Activated naive CD8-positive, alpha-beta T cell treated with anti-CD3 and anti-CD28 coated beads, Interleukin-2, amount 10 ng/mL, durations not matched to agents 7 days and 5 days (primary cell): ENCODE data around the gene TDG. TPM values are rescaled to one million over a fixed set of nuclear protein-coding genes. Genes with fewer than 3 reads are reported as not detected.

Source experiments
- ATAC-seq: fragments of 150-1000 bp; cut with Tn5 transposase; one replicate; pipeline ENCODE4 v1.10.0; 2021; ENCODE audit warnings: low read depth, moderate library complexity
- POLR2A ChIA-PET: fragments of 350-600 bp; sonication (Branson Sonifier 250); formaldehyde crosslinking; loops from one replicate; lab custom pipeline; 2021; ENCODE audit warnings: antibody characterized with exemption; lab: Charles Lee
- DNase-seq: peaks from one replicate; pipeline ENCODE4 v3.0.0; 2021
- H3K27ac Mint-ChIP-seq: one replicate; pipeline ENCODE4 v1.8.0; 2022; ENCODE audit warnings: mild to moderate bottlenecking, mixed read lengths
- H3K27me3 Mint-ChIP-seq: one replicate; pipeline ENCODE4 v1.8.0; 2022; ENCODE audit warnings: mild to moderate bottlenecking, moderate library complexity, mixed read lengths
- H3K36me3 Mint-ChIP-seq: one replicate; pipeline ENCODE4 v1.8.0; 2021; ENCODE audit warnings: mild to moderate bottlenecking, mixed read lengths
- H3K4me1 Mint-ChIP-seq: one replicate; pipeline ENCODE4 v1.8.0; 2021; ENCODE audit warnings: mixed read lengths
- H3K4me3 Mint-ChIP-seq: one replicate; pipeline ENCODE4 v1.8.0; 2022; ENCODE audit warnings: mild to moderate bottlenecking, moderate library complexity, mixed read lengths
- H3K9me3 Mint-ChIP-seq: one replicate; pipeline ENCODE4 v1.8.0; 2021; ENCODE audit warnings: mixed read lengths
- total RNA-seq, 2 experiments: library from RNA; stranded (reverse); gene quantifications; one replicate each; pipeline ENCODE4 v1.2.3, GENCODE V29; 2021

The TDG gene
- total RNA-seq, 2 experiments from 2014 or later: 32.5 to 37.6 TPM

GRCh38 chr12:103947871-103948555 is 17.7 kb upstream of the TDG start:
- DNase-seq (no peak), ATAC-seq (no peak)
- Mint-ChIP-seq H3K27me3 (no peaks in the 10 kb centered on the region), H3K4me3 (no peak overlapping the region), H3K36me3 (peaks cover 36% of the 10 kb centered on the region), H3K4me1 (peaks cover 33% of the 10 kb centered on the region), H3K27ac (no peak overlapping the region), H3K9me3 (no peaks in the 10 kb centered on the region)
- POLR2A ChIA-PET: interaction anchor here (0.8 to 1.6 kb wide), 3 partner anchors 9 to 19 kb away, joined by 3 to 6 read pairs (median 6); a partner anchor contains a TSS

GRCh38 chr12:103948746-103949406 is 16.8 kb upstream of the TDG start:
- peak overlapping the region; percentile 26 for H3K27ac Mint-ChIP-seq
- POLR2A ChIA-PET: interaction anchor here (0.7 to 1.3 kb wide), 5 partner anchors 8 to 20 kb away, joined by 3 to 11 read pairs (median 4); partner anchors contain the start of genes HSP90B1 and TDG
- no peaks in the 10 kb centered on the region for H3K9me3 Mint-ChIP-seq
- ATAC-seq (peak; percentile 29), DNase-seq (no peak)
- H3K4me3 Mint-ChIP-seq: peak overlapping the region; percentile 6
- peaks cover 36% of the 10 kb centered on the region for H3K36me3 Mint-ChIP-seq
- peaks cover 34% of the 10 kb centered on the region for H3K4me1 Mint-ChIP-seq
- no peaks in the 10 kb centered on the region for H3K27me3 Mint-ChIP-seq

GRCh38 chr12:103952497-103952896 is 13.2 kb upstream of the TDG start:
- POLR2A ChIA-PET: interaction anchor here (1.1 to 5.9 kb wide), 3 partner anchors 13 to 23 kb away, joined by 3 to 104 read pairs (median 7); partner anchors contain the start of genes HSP90B1 and TDG
- H3K4me1 Mint-ChIP-seq: peaks cover 41% of the 10 kb centered on the region
- H3K27ac Mint-ChIP-seq: peak overlapping the region; percentile 78
- no peaks in the 10 kb centered on the region for H3K9me3 Mint-ChIP-seq
- peaks cover 29% of the 10 kb centered on the region for H3K36me3 Mint-ChIP-seq
- H3K4me3 Mint-ChIP-seq: peak overlapping the region; percentile 18
- DNase-seq (no peak), ATAC-seq (no peak)
- H3K27me3 Mint-ChIP-seq: no peaks in the 10 kb centered on the region

GRCh38 chr12:103955811-103956508 is 9.7 kb upstream of the TDG start:
- H3K27ac Mint-ChIP-seq: peak overlapping the region; percentile 97
- no peaks in the 10 kb centered on the region for H3K9me3 Mint-ChIP-seq
- H3K27me3 Mint-ChIP-seq: no peaks in the 10 kb centered on the region
- POLR2A ChIA-PET: interaction anchor here (0.6 to 5.9 kb wide), 6 partner anchors 8 to 182 kb away, joined by 3 to 104 read pairs (median 6); partner anchors contain the start of genes HCFC2, HSP90B1, NFYB and TDG
- no peak for ATAC-seq
- peak overlapping the region; percentile 99 for H3K4me3 Mint-ChIP-seq
- peaks cover 16% of the 10 kb centered on the region for H3K36me3 Mint-ChIP-seq
- H3K4me1 Mint-ChIP-seq: peaks cover 26% of the 10 kb centered on the region
- DNase-seq: no peak

- Mint-ChIP-seq H3K4me3 (peak overlapping the region; percentile 99), H3K4me1 (peaks cover 26% of the 10 kb centered on the region), H3K9me3 (no peaks in the 10 kb centered on the region), H3K36me3 (peaks cover 16% of the 10 kb centered on the region), H3K27ac (peak overlapping the region; percentile 97), H3K27me3 (no peaks in the 10 kb centered on the region)
- POLR2A ChIA-PET: interaction anchor here (0.6 to 5.9 kb wide), 8 partner anchors 8 to 1375 kb away, joined by 3 to 104 read pairs (median 6); partner anchors contain the start of genes HCFC2, HSP90B1, NFYB and TDG
- ATAC-seq (no peak), DNase-seq (no peak)
Observed at GRCh38 chr12:103956509-103957027, 9.1 kb upstream of the TDG start.

- peak overlapping the region; percentile 97 for H3K27ac Mint-ChIP-seq
- POLR2A ChIA-PET: interaction anchor here (1.6 to 5.9 kb wide), 3 partner anchors 8 to 28 kb away, joined by 6 to 104 read pairs (median 41); partner anchors contain the start of genes HSP90B1 and TDG
- no peaks in the 10 kb centered on the region for H3K27me3 Mint-ChIP-seq
- peaks cover 19% of the 10 kb centered on the region for H3K4me1 Mint-ChIP-seq
- ATAC-seq (no peak), DNase-seq (no peak)
- H3K36me3 Mint-ChIP-seq: peaks cover 8% of the 10 kb centered on the region
- no peaks in the 10 kb centered on the region for H3K9me3 Mint-ChIP-seq
- peak overlapping the region; percentile 99 for H3K4me3 Mint-ChIP-seq
Observed at GRCh38 chr12:103957865-103958388, 7.7 kb upstream of the TDG start.

GRCh38 chr12:103958621-103959020 is 7.1 kb upstream of the TDG start:
- no peak overlapping the region for H3K4me3 Mint-ChIP-seq
- no peak overlapping the region for H3K27ac Mint-ChIP-seq
- DNase-seq (no peak), ATAC-seq (no peak)
- H3K4me1 Mint-ChIP-seq: peaks cover 20% of the 10 kb centered on the region
- no peaks in the 10 kb centered on the region for H3K27me3 Mint-ChIP-seq
- peaks cover 6% of the 10 kb centered on the region for H3K36me3 Mint-ChIP-seq
- POLR2A ChIA-PET: interaction anchor here (1.2 kb wide), 1 partner anchor 179 kb away, joined by 3 read pairs; the partner anchor contains the start of gene NFYB
- H3K9me3 Mint-ChIP-seq: no peaks in the 10 kb centered on the region

- H3K9me3 Mint-ChIP-seq: no peaks in the 10 kb centered on the region
- peaks cover 1% of the 10 kb centered on the region for H3K36me3 Mint-ChIP-seq
- H3K4me1 Mint-ChIP-seq: peaks cover 13% of the 10 kb centered on the region
- DNase-seq (no peak), ATAC-seq (no peak)
- H3K4me3 Mint-ChIP-seq: no peak overlapping the region
- POLR2A ChIA-PET: interaction anchor here (0.6 kb wide), 1 partner anchor 31 kb away, joined by 3 read pairs; the partner anchor contains the start of gene HSP90B1
- no peaks in the 10 kb centered on the region for H3K27me3 Mint-ChIP-seq
- H3K27ac Mint-ChIP-seq: no peak overlapping the region
Observed at GRCh38 chr12:103960616-103961227, 5.0 kb upstream of the TDG start.

GRCh38 chr12:103962493-103962892 is 3.2 kb upstream of the TDG start:
- ATAC-seq (no peak), DNase-seq (no peak)
- Mint-ChIP-seq H3K4me1 (peaks cover 19% of the 10 kb centered on the region), H3K36me3 (peaks cover 4% of the 10 kb centered on the region), H3K4me3 (no peak overlapping the region), H3K27me3 (no peaks in the 10 kb centered on the region), H3K27ac (no peak overlapping the region), H3K9me3 (no peaks in the 10 kb centered on the region)
- POLR2A ChIA-PET: interaction anchor here (0.5 to 1.3 kb wide), 3 partner anchors 13 to 64 kb away, joined by 4 to 5 read pairs (median 5); partner anchors contain the start of gene HSP90B1

- DNase-seq (no peak), ATAC-seq (no peak)
- POLR2A ChIA-PET: interaction anchor here (1.1 to 3.2 kb wide), 7 partner anchors 10 to 322 kb away, joined by 5 to 104 read pairs (median 15); partner anchors contain the start of genes HCFC2, HSP90B1 and NFYB
- peaks cover 8% of the 10 kb centered on the region for H3K36me3 Mint-ChIP-seq
- H3K27me3 Mint-ChIP-seq: no peaks in the 10 kb centered on the region
- H3K9me3 Mint-ChIP-seq: no peaks in the 10 kb centered on the region
- peak overlapping the region; percentile 95 for H3K4me3 Mint-ChIP-seq
- peaks cover 38% of the 10 kb centered on the region for H3K4me1 Mint-ChIP-seq
- peak overlapping the region; percentile 94 for H3K27ac Mint-ChIP-seq
Observed at GRCh38 chr12:103964805-103965204, 867 bp upstream of the TDG start.

- DNase-seq (no peak), ATAC-seq (no peak)
- H3K27ac Mint-ChIP-seq: peak overlapping the region; percentile 94
- H3K36me3 Mint-ChIP-seq: peaks cover 8% of the 10 kb centered on the region
- H3K4me1 Mint-ChIP-seq: peaks cover 40% of the 10 kb centered on the region
- H3K27me3 Mint-ChIP-seq: no peaks in the 10 kb centered on the region
- POLR2A ChIA-PET: interaction anchor here (0.7 to 3.2 kb wide), 14 partner anchors 9 to 1142 kb away, joined by 3 to 104 read pairs (median 5); partner anchors contain the start of genes HCFC2, HSP90B1, NFYB and WASHC4
- H3K9me3 Mint-ChIP-seq: no peaks in the 10 kb centered on the region
- H3K4me3 Mint-ChIP-seq: peak overlapping the region; percentile 95
Observed at GRCh38 chr12:103965255-103965589, 450 bp upstream of the TDG start.

GRCh38 chr12:103966736-103967135 is 1.1 kb downstream of the TDG start:
- no peak for DNase-seq
- Mint-ChIP-seq H3K27ac (peak overlapping the region; percentile 94), H3K36me3 (peaks cover 13% of the 10 kb centered on the region), H3K4me1 (peaks cover 49% of the 10 kb centered on the region), H3K9me3 (no peaks in the 10 kb centered on the region), H3K27me3 (no peaks in the 10 kb centered on the region), H3K4me3 (peak overlapping the region; percentile 95)
- POLR2A ChIA-PET: interaction anchor here (0.6 to 3.2 kb wide), 9 partner anchors 10 to 321 kb away, joined by 3 to 104 read pairs (median 11); partner anchors contain the start of genes HCFC2, HSP90B1 and NFYB
- no peak for ATAC-seq
